Upper lobe of left lung (tissue), 6 donors: Measurements from ENCODE around the gene TRNT1. TPM values are rescaled to one million over a fixed set of nuclear protein-coding genes. Genes with fewer than 3 reads are reported as not detected.
A peak's percentile ranks its signal among the peaks of the same experiment; 100 is the strongest.

Experiments
- ATAC-seq, 2 donors: fragments of 200-7000 bp; cut with Tn5 transposase; one replicate each; pipeline ENCODE4 v1.9.1; 2022; ENCODE audit warnings: mild to moderate bottlenecking in 2 of 2, moderate library complexity in 2 of 2; ENCODE audit not compliant: low FRiP score in 2 of 2
- DNase-seq, 2 donors: peaks; one replicate each; pipeline ENCODE4 v3.0.0-alpha.2; 2019 to 2020
- H3K27ac ChIP-seq, 4 donors: fragments of 200-600 bp; sonication (generic); one replicate each; pipeline ENCODE4 v1.5.1; 2016 to 2019
- H3K27me3 ChIP-seq, 4 donors: fragments of 200-600 bp; sonication (generic); one replicate each; pipeline ENCODE4 v1.5.1; 2017 to 2019
- H3K36me3 ChIP-seq, 4 donors: fragments of 200-600 bp; sonication (generic); one replicate each; pipeline ENCODE4 v1.5.1; 2016 to 2019
- H3K4me1 ChIP-seq, 4 donors: fragments of 200-600 bp; sonication (generic); one replicate each; pipeline ENCODE4 v1.5.1; 2018 to 2019
- H3K4me3 ChIP-seq, 4 donors: fragments of 200-600 bp; sonication (generic); one replicate each; pipeline ENCODE4 v1.5.1; 2017 to 2019; ENCODE audit warnings: mild to moderate bottlenecking in 2 of 4, moderate library complexity in 1 of 4
- H3K9me3 ChIP-seq, 4 donors: fragments of 200-600 bp; sonication (generic); one replicate each; pipeline ENCODE4 v1.5.1; 2018 to 2019
- EP300 ChIP-seq, 4 donors: sonication (generic); formaldehyde crosslinking; IDR thresholded peaks; one replicate each; pipeline ENCODE4 v1.5.1; 2017; ENCODE audit warnings: antibody characterized with exemption in 4 of 4, control low read depth in 2 of 4
- POLR2A ChIP-seq, 4 donors: fragments of 450-650 bp; IDR thresholded peaks; one replicate each; pipeline ENCODE4 v1.5.1; 2016 to 2017; ENCODE audit warnings: antibody characterized with exemption in 4 of 4, mild to moderate bottlenecking in 2 of 4
- POLR2AphosphoS5 ChIP-seq, 2 donors: sonication (generic); formaldehyde crosslinking; IDR thresholded peaks; one replicate each; pipeline ENCODE4 v1.5.1; 2017; ENCODE audit warnings: antibody characterized with exemption in 2 of 2
- WGBS, 2 donors: methylation state at CpG; one replicate each; pipeline ENCODE4 v1.1.5; 2017 to 2018; 5-methylcytosine and 5-hydroxymethylcytosine counted together
- total RNA-seq, 6 donors: library from RNA; depleted of rRNA in 4 of 6; stranded (reverse); fragments of >200 nt in 4 of 6; gene quantifications; one replicate each; pipeline versions ENCODE4 v1.1.0 to v1.2.1, GENCODE V29; 2016 to 2021
- TF ChIP-seq, protein P1 (sequence below), 6 experiments: fragments of 450-650 bp in 4 of 6; fragments of 200-600 bp in 2 of 6; sonication (generic) in 2 of 6; IDR thresholded peaks; one replicate each; pipeline ENCODE4 v1.5.1; 2016 to 2019; ENCODE audit warnings: antibody characterized with exemption in 6 of 6
- donor health status: DM: no; HTN: no; CAD: no; lungs with moderate emphysema.
- donor health status: DM: no; HTN: yes; CAD: no; lungs with severe emphysema.

The TRNT1 gene
- total RNA-seq, 6 donors from 2014 or later = 9.2 to 35.6 (median 21.6) TPM

DNA sequence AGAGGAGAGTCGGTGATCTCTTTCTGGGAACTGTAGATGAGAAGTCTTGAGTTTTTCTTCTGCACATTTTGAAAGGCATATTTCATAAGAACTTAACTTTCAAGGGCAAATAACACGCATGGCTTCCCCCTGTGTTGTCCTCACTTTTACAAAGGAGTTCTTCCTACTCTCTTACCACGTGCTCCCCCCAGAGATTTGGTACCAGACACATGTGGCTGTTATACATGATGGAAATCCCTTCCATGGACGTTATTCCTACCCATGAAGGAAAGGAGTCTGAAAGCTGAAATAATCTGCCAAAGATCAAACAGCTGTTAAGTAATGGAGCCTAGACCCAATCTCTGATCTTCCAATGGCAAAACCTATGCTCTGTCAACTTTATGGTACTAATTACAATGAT lies 20.9 kb upstream of the TRNT1 start:
- ATAC-seq (no peak), DNase-seq (no peak)
- no peak for TF ChIP-seq EP300 (IDR thresholded peaks at IDR 0.05)
- TF ChIP-seq POLR2AphosphoS5 (IDR thresholded peaks at IDR 0.05) = no peak
- TF ChIP-seq, protein P1, sequence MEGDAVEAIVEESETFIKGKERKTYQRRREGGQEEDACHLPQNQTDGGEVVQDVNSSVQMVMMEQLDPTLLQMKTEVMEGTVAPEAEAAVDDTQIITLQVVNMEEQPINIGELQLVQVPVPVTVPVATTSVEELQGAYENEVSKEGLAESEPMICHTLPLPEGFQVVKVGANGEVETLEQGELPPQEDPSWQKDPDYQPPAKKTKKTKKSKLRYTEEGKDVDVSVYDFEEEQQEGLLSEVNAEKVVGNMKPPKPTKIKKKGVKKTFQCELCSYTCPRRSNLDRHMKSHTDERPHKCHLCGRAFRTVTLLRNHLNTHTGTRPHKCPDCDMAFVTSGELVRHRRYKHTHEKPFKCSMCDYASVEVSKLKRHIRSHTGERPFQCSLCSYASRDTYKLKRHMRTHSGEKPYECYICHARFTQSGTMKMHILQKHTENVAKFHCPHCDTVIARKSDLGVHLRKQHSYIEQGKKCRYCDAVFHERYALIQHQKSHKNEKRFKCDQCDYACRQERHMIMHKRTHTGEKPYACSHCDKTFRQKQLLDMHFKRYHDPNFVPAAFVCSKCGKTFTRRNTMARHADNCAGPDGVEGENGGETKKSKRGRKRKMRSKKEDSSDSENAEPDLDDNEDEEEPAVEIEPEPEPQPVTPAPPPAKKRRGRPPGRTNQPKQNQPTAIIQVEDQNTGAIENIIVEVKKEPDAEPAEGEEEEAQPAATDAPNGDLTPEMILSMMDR (IDR thresholded peaks at IDR 0.05) = no peak
- no peak for TF ChIP-seq POLR2A (IDR thresholded peaks at IDR 0.05)
- Histone ChIP-seq H3K9me3 (no peaks in the 10 kb centered on the region), H3K36me3 (no peaks in the 10 kb centered on the region), H3K27ac (no peak overlapping the region), H3K4me1 (peaks cover 0 to 8% (median 0%) of the 10 kb centered on the region in 4 donors), H3K4me3 (no peak overlapping the region), H3K27me3 (no peaks in the 10 kb centered on the region)
- WGBS, 2 donors = 79 to 85% methylated on average over 4 of the region's 4 CpGs

GRCh38 chr3:3107181-3107580 lies 19.6 kb upstream of the TRNT1 start:
- Histone ChIP-seq H3K4me3 (no peak overlapping the region), H3K9me3 (no peaks in the 10 kb centered on the region), H3K4me1 (peaks cover 0 to 8% (median 0%) of the 10 kb centered on the region in 4 donors), H3K27ac (no peak overlapping the region), H3K27me3 (no peaks in the 10 kb centered on the region), H3K36me3 (no peaks in the 10 kb centered on the region)
- TF ChIP-seq, protein P1 (IDR thresholded peaks at IDR 0.05) = no peak
- TF ChIP-seq POLR2AphosphoS5 (IDR thresholded peaks at IDR 0.05) (no peak), EP300 (IDR thresholded peaks at IDR 0.05) (no peak), POLR2A (IDR thresholded peaks at IDR 0.05) (no peak)
- WGBS, 2 donors = 97% methylated on average over 3 of the region's 3 CpGs
- ATAC-seq (no peak), DNase-seq (no peak)

- DNase-seq (no peak), ATAC-seq (no peak)
- Histone ChIP-seq H3K4me1 (peaks cover 0 to 8% (median 0%) of the 10 kb centered on the region in 4 donors), H3K27ac (no peak overlapping the region), H3K36me3 (no peaks in the 10 kb centered on the region), H3K9me3 (no peaks in the 10 kb centered on the region), H3K4me3 (no peak overlapping the region), H3K27me3 (no peaks in the 10 kb centered on the region)
- 78 to 93% methylated on average over 3 of the region's 3 CpGs for WGBS, 2 donors
- no peak for TF ChIP-seq POLR2AphosphoS5 (IDR thresholded peaks at IDR 0.05)
- no peak for TF ChIP-seq EP300 (IDR thresholded peaks at IDR 0.05)
- no peak for TF ChIP-seq POLR2A (IDR thresholded peaks at IDR 0.05)
- TF ChIP-seq, protein P1 (IDR thresholded peaks at IDR 0.05) = no peak
Observed at GRCh38 chr3:3107858-3108257, 18.9 kb upstream of the TRNT1 start.

DNA sequence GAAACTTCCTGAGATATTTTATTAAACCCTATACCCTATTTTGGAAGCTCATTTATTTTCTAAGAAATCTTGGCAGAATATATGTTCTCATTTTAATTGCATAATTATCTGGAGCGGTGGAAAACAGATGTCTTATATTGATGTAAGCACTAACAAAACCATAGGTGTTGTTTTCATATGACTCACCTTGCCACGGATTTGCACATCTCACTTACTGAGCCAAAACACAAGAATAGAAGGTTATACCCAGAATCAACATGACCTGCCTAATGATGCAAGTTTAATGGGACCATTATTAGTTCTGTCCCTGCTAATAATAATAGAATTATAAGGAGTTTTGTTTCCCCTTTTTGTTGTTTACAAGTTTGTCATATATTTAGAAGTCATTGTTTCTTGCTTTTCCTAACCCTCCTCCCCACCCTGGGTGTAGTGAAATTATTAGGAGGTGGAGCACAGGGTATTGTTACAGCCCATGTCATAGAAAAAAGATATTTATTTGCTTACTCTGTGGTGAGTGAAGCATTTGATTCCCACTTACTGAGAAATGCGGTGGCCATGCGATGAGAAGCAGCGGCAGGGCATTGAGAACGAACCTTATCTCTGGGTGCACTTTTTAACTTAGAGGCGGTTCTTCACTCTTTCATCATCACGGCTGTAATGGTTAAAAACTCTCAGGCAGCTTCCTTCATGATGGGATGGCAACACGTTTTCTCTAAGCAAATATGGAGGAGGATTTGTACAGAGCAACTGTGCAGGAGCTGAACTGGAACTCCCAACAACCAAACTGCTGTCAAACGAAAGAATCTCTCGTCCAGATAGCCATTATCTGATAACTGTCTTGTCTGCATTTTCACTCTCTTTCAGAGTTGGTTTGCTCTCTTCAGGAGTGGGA lies 17.1 kb upstream of the TRNT1 start:
- WGBS, 2 donors = 49 to 50% methylated on average over 11 of the region's 11 CpGs
- Histone ChIP-seq H3K9me3 (no peaks in the 10 kb centered on the region), H3K27me3 (no peaks in the 10 kb centered on the region), H3K36me3 (no peaks in the 10 kb centered on the region), H3K27ac (peak overlapping the region in 1 of 4 donors; percentile 12), H3K4me1 (peaks cover 0 to 8% (median 0%) of the 10 kb centered on the region in 4 donors), H3K4me3 (peak overlapping the region in 3 of 4 donors; percentile 11 to 25 (median 12))
- no peak for DNase-seq
- no peak for TF ChIP-seq EP300 (IDR thresholded peaks at IDR 0.05)
- TF ChIP-seq POLR2AphosphoS5 (IDR thresholded peaks at IDR 0.05) = no peak
- TF ChIP-seq, protein P1 (IDR thresholded peaks at IDR 0.05) = no peak
- no peak for TF ChIP-seq POLR2A (IDR thresholded peaks at IDR 0.05)
- ATAC-seq = no peak
